WTC11 (cell line): ENCODE data around the gene RPS6KB2. TPM values are rescaled to one million over a fixed set of nuclear protein-coding genes. Genes with fewer than 3 reads are reported as not detected.
A peak's percentile ranks its signal among the peaks of the same experiment; 100 is the strongest.

Experiments used
- ATAC-seq: fragments of 200-7000 bp; cut with Tn5 transposase; 2 replicates; pipeline ENCODE4 v1.10.0; 2021; ENCODE audit warnings: mild to moderate bottlenecking, moderate library complexity
- CTCF ChIA-PET: fragments of 300-600 bp; sonication (Branson Sonifier 250); formaldehyde crosslinking; loops from one replicate; lab custom pipeline; 2021; ENCODE audit warnings: antibody characterized with exemption; lab: Charles Lee
- POLR2A ChIA-PET: fragments of 350-600 bp; sonication (Branson Sonifier 250); formaldehyde crosslinking; loops from one replicate; lab custom pipeline; 2021; ENCODE audit warnings: antibody characterized with exemption; lab: Charles Lee
- DNase-seq: peaks from one replicate; pipeline ENCODE4 v3.0.0; 2021; ENCODE audit warnings: low spot score
- H3K27ac Mint-ChIP-seq: 2 replicates; pipeline ENCODE4 v1.8.0; 2021; ENCODE audit warnings: mixed read lengths
- H3K27me3 Mint-ChIP-seq: 2 replicates; pipeline ENCODE4 v1.8.0; 2021; ENCODE audit warnings: low read depth, mild to moderate bottlenecking, moderate library complexity, mixed read lengths
- H3K36me3 Mint-ChIP-seq: 2 replicates; pipeline ENCODE4 v1.8.0; 2021; ENCODE audit warnings: mixed read lengths
- H3K4me1 Mint-ChIP-seq: 2 replicates; pipeline ENCODE4 v1.8.0; 2022; ENCODE audit warnings: mixed read lengths
- H3K4me3 Mint-ChIP-seq: 2 replicates; pipeline ENCODE4 v1.8.0; 2021; ENCODE audit warnings: mild to moderate bottlenecking, moderate library complexity, mixed read lengths
- H3K9me3 Mint-ChIP-seq: 2 replicates; pipeline ENCODE4 v1.8.0; 2021; ENCODE audit warnings: mixed read lengths
- ETV6 ChIP-seq: sonication (generic); formaldehyde crosslinking; IDR thresholded peaks from 2 replicates; pipeline ENCODE4 v1.8.1; 2022; ENCODE audit warnings: mild to moderate bottlenecking, missing genetic modification reagents
- FOXP1 ChIP-seq: sonication (generic); formaldehyde crosslinking; IDR thresholded peaks from 2 replicates; pipeline ENCODE4 v1.8.0; 2022; ENCODE audit warnings: missing genetic modification reagents, mild to moderate bottlenecking, moderate library complexity, borderline replicate concordance
- NFE2L1 ChIP-seq: sonication (generic); formaldehyde crosslinking; IDR thresholded peaks from 2 replicates; pipeline ENCODE4 v1.8.1; 2023; ENCODE audit warnings: missing genetic modification reagents
- NR2C2 ChIP-seq: sonication (generic); formaldehyde crosslinking; IDR thresholded peaks from 2 replicates; pipeline ENCODE4 v1.8.0; 2022; ENCODE audit warnings: mild to moderate bottlenecking, missing genetic modification reagents
- SMAD3 ChIP-seq: sonication (generic); formaldehyde crosslinking; IDR thresholded peaks from 2 replicates; pipeline ENCODE4 v1.8.0; 2022; ENCODE audit warnings: missing genetic modification reagents, mild to moderate bottlenecking, borderline replicate concordance
- ZNF138 ChIP-seq: sonication (generic); formaldehyde crosslinking; conservative IDR thresholded peaks from 2 replicates; pipeline ENCODE4 v1.8.1; 2022; ENCODE audit warnings: mild to moderate bottlenecking, moderate library complexity, missing genetic modification reagents
- ZNF416 ChIP-seq: fragments of 250-450 bp; sonication (Bioruptor Pico); IDR thresholded peaks from 2 replicates; pipeline ENCODE4 v1.9.0; 2021; ENCODE audit warnings: mild to moderate bottlenecking, inconsistent platforms
- total RNA-seq: library from RNA; stranded (reverse); gene quantifications from 3 replicates; pipeline ENCODE4 v1.2.3, GENCODE V29; 2021
- TF ChIP-seq, protein P1 (sequence below): sonication (generic); formaldehyde crosslinking; IDR thresholded peaks from 2 replicates; pipeline ENCODE4 v1.8.1; 2023; ENCODE audit warnings: mild to moderate bottlenecking, missing genetic modification reagents, borderline replicate concordance
- TF ChIP-seq, protein P2 (sequence below): fragments of 250-450 bp; sonication (Bioruptor Pico); IDR thresholded peaks from 2 replicates; pipeline ENCODE4 v1.9.0; 2021; ENCODE audit warnings: mild to moderate bottlenecking
- TF ChIP-seq, protein P3 (sequence below): sonication (generic); formaldehyde crosslinking; IDR thresholded peaks from 2 replicates; pipeline ENCODE4 v1.8.0; 2022; ENCODE audit warnings: mild to moderate bottlenecking, missing genetic modification reagents
- TF ChIP-seq, protein P4 (sequence below): sonication (generic); formaldehyde crosslinking; IDR thresholded peaks from 2 replicates; pipeline ENCODE4 v1.8.0; 2022; ENCODE audit warnings: mild to moderate bottlenecking, missing genetic modification reagents
- TF ChIP-seq, protein P5 (sequence below): fragments of 250-450 bp; sonication (Bioruptor Pico); IDR thresholded peaks from 2 replicates; pipeline ENCODE4 v1.8.0; 2021; ENCODE audit warnings: mild to moderate bottlenecking
- TF ChIP-seq, protein P6 (sequence below): sonication (generic); formaldehyde crosslinking; IDR thresholded peaks from 2 replicates; pipeline ENCODE4 v1.8.0; 2023; ENCODE audit warnings: mild to moderate bottlenecking, missing genetic modification reagents

Gene RPS6KB2
- total RNA-seq, 1 experiment from 2014 or later, result 54.7 TPM

DNA sequence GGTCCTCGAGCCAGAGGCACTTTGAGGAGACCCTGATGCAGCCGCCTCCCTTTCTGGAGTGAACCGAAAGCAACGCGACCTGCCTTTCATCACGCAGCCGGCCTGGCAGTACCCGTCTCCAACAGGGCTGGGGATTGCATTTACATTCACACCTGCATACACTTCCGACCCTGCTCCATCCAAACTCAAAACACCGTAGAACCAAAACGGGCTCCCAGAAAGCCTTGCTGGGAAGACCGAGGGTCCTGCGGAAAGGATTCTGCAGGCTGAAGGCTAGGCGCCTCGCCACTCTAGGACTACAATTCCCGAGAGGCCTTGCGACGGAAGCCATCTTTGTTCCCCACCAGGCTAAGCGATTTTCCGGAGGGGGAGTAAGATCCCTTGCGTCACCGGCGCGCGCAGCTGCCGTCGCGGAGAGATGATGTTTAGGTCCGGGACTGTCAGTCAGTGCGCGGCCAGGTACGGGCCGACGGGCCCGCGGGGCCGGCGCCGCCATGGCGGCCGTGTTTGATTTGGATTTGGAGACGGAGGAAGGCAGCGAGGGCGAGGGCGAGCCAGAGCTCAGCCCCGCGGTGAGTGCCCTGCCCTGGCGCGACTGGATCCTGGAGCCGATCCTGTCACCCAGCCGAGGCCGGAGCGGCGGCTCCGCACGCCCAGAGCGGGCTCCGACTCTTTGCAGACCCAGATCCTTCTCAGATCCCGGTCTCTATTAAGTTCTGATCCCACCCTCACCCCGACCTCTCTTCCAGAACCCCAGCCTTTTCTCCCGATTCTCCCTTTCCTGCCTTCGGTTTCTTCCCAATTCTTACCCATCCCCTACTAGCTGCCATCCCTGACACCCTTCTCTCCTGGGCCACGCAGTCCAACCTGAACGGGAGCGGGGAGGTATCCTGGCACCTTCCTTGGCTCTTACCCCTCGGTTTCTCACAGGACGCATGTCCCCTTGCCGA, at the start of gene RPS6KB2 (continued):
- TF ChIP-seq, protein P1, sequence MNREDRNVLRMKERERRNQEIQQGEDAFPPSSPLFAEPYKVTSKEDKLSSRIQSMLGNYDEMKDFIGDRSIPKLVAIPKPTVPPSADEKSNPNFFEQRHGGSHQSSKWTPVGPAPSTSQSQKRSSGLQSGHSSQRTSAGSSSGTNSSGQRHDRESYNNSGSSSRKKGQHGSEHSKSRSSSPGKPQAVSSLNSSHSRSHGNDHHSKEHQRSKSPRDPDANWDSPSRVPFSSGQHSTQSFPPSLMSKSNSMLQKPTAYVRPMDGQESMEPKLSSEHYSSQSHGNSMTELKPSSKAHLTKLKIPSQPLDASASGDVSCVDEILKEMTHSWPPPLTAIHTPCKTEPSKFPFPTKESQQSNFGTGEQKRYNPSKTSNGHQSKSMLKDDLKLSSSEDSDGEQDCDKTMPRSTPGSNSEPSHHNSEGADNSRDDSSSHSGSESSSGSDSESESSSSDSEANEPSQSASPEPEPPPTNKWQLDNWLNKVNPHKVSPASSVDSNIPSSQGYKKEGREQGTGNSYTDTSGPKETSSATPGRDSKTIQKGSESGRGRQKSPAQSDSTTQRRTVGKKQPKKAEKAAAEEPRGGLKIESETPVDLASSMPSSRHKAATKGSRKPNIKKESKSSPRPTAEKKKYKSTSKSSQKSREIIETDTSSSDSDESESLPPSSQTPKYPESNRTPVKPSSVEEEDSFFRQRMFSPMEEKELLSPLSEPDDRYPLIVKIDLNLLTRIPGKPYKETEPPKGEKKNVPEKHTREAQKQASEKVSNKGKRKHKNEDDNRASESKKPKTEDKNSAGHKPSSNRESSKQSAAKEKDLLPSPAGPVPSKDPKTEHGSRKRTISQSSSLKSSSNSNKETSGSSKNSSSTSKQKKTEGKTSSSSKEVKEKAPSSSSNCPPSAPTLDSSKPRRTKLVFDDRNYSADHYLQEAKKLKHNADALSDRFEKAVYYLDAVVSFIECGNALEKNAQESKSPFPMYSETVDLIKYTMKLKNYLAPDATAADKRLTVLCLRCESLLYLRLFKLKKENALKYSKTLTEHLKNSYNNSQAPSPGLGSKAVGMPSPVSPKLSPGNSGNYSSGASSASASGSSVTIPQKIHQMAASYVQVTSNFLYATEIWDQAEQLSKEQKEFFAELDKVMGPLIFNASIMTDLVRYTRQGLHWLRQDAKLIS, result no peak
- TF ChIP-seq, protein P2, sequence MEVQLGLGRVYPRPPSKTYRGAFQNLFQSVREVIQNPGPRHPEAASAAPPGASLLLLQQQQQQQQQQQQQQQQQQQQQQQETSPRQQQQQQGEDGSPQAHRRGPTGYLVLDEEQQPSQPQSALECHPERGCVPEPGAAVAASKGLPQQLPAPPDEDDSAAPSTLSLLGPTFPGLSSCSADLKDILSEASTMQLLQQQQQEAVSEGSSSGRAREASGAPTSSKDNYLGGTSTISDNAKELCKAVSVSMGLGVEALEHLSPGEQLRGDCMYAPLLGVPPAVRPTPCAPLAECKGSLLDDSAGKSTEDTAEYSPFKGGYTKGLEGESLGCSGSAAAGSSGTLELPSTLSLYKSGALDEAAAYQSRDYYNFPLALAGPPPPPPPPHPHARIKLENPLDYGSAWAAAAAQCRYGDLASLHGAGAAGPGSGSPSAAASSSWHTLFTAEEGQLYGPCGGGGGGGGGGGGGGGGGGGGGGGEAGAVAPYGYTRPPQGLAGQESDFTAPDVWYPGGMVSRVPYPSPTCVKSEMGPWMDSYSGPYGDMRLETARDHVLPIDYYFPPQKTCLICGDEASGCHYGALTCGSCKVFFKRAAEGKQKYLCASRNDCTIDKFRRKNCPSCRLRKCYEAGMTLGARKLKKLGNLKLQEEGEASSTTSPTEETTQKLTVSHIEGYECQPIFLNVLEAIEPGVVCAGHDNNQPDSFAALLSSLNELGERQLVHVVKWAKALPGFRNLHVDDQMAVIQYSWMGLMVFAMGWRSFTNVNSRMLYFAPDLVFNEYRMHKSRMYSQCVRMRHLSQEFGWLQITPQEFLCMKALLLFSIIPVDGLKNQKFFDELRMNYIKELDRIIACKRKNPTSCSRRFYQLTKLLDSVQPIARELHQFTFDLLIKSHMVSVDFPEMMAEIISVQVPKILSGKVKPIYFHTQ (CRISPR knock-in tag), result no peak
- TF ChIP-seq, protein P3, sequence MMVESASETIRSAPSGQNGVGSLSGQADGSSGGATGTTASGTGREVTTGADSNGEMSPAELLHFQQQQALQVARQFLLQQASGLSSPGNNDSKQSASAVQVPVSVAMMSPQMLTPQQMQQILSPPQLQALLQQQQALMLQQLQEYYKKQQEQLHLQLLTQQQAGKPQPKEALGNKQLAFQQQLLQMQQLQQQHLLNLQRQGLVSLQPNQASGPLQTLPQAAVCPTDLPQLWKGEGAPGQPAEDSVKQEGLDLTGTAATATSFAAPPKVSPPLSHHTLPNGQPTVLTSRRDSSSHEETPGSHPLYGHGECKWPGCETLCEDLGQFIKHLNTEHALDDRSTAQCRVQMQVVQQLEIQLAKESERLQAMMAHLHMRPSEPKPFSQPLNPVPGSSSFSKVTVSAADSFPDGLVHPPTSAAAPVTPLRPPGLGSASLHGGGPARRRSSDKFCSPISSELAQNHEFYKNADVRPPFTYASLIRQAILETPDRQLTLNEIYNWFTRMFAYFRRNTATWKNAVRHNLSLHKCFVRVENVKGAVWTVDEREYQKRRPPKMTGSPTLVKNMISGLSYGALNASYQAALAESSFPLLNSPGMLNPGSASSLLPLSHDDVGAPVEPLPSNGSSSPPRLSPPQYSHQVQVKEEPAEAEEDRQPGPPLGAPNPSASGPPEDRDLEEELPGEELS (CRISPR knock-in tag), result peak; percentile 83; the same call in 1 of the 2 replicates
- no peak for TF ChIP-seq NR2C2 (CRISPR knock-in tag)
- TF ChIP-seq ZNF416 (CRISPR knock-in tag), result no peak
- TF ChIP-seq, protein P4, sequence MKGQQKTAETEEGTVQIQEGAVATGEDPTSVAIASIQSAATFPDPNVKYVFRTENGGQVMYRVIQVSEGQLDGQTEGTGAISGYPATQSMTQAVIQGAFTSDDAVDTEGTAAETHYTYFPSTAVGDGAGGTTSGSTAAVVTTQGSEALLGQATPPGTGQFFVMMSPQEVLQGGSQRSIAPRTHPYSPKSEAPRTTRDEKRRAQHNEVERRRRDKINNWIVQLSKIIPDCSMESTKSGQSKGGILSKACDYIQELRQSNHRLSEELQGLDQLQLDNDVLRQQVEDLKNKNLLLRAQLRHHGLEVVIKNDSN (CRISPR knock-in tag), result peak; percentile 53
- peak; percentile 68; the same call in 1 of the 2 replicates for TF ChIP-seq FOXP1
- peak; percentile 84; the same call in 1 of the 2 replicates for TF ChIP-seq ETV6

DNA sequence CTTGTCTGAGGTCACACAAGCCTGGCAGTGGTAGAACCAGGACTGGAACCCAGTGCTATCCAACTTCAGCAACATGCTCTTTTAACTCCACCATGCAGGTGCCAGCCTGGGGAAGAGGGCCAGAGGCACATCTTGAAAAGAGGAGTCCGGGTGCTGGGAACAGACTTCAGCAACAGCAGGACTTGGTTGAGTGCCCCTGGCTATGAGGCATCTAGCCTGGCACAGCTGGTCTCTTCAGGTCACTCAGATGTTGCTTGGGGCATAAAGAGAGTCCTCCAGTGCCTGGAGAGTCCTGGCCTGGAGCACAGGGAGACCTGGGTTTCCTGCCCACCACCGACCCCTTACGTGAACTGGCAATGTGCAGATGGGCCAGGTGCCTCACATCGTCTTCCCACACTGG, 49.8 kb upstream of the RPS6KB2 start:
- DNase-seq (no peak), ATAC-seq (no peak)
- no peak overlapping the region for H3K27ac Mint-ChIP-seq
- no peaks in the 10 kb centered on the region for H3K9me3 Mint-ChIP-seq
- POLR2A ChIA-PET, result interaction anchor here (1.2 kb wide), 1 partner anchor 9 kb away, joined by 3 read pairs; no protein-coding TSS in a partner anchor
- CTCF ChIA-PET, result interaction anchor here (0.7 to 25.7 kb wide), 7 partner anchors 11 to 297 kb away, joined by 3 to 842 read pairs (median 5); partner anchors contain the start of gene POLD4
- H3K27me3 Mint-ChIP-seq, result peaks cover 67% of the 10 kb centered on the region
- H3K4me1 Mint-ChIP-seq, result peaks cover 33% of the 10 kb centered on the region
- H3K36me3 Mint-ChIP-seq, result no peaks in the 10 kb centered on the region
- H3K4me3 Mint-ChIP-seq, result no peak overlapping the region
- TF ChIP-seq SMAD3 (CRISPR knock-in tag) (no peak), ZNF138 (no peak), NFE2L1 (CRISPR knock-in tag) (no peak)
- TF ChIP-seq, protein P5, sequence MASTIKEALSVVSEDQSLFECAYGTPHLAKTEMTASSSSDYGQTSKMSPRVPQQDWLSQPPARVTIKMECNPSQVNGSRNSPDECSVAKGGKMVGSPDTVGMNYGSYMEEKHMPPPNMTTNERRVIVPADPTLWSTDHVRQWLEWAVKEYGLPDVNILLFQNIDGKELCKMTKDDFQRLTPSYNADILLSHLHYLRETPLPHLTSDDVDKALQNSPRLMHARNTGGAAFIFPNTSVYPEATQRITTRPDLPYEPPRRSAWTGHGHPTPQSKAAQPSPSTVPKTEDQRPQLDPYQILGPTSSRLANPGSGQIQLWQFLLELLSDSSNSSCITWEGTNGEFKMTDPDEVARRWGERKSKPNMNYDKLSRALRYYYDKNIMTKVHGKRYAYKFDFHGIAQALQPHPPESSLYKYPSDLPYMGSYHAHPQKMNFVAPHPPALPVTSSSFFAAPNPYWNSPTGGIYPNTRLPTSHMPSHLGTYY, result no peak
- TF ChIP-seq, protein P6, sequence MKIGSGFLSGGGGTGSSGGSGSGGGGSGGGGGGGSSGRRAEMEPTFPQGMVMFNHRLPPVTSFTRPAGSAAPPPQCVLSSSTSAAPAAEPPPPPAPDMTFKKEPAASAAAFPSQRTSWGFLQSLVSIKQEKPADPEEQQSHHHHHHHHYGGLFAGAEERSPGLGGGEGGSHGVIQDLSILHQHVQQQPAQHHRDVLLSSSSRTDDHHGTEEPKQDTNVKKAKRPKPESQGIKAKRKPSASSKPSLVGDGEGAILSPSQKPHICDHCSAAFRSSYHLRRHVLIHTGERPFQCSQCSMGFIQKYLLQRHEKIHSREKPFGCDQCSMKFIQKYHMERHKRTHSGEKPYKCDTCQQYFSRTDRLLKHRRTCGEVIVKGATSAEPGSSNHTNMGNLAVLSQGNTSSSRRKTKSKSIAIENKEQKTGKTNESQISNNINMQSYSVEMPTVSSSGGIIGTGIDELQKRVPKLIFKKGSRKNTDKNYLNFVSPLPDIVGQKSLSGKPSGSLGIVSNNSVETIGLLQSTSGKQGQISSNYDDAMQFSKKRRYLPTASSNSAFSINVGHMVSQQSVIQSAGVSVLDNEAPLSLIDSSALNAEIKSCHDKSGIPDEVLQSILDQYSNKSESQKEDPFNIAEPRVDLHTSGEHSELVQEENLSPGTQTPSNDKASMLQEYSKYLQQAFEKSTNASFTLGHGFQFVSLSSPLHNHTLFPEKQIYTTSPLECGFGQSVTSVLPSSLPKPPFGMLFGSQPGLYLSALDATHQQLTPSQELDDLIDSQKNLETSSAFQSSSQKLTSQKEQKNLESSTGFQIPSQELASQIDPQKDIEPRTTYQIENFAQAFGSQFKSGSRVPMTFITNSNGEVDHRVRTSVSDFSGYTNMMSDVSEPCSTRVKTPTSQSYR (CRISPR knock-in tag), result no peak
